PC-3 (cell line): ENCODE measurements around the gene SLC12A6. TPM values are rescaled to one million over a fixed set of nuclear protein-coding genes. Genes with fewer than 3 reads are reported as not detected.

Source experiments
- ATAC-seq: fragments of 200-7000 bp; cut with Tn5 transposase; 2 replicates; pipeline ENCODE4 v1.9.1; 2020; ENCODE audit warnings: mild to moderate bottlenecking, moderate library complexity
- BruUV-seq: library from RNA; stranded (reverse); fragments of 400-500 nt; replicated peaks from 2 replicates; lab custom pipeline; 2021; lab: Mats Ljungman, UMichigan
- CTCF ChIA-PET: fragments of 300-600 bp; sonication (Branson Sonifier 250); formaldehyde crosslinking; loops from one replicate; lab custom pipeline; 2022; ENCODE audit warnings: antibody characterized with exemption; lab: Charles Lee
- POLR2A ChIA-PET: fragments of 300-600 bp; sonication (Branson Sonifier 250); formaldehyde crosslinking; loops from one replicate; lab custom pipeline; 2022; ENCODE audit warnings: antibody characterized with exemption; ENCODE audit not compliant: unreplicated experiment; lab: Charles Lee
- DNase-seq: peaks from one replicate; pipeline ENCODE4 v3.0.0-alpha.2; 2015
- H2AFZ ChIP-seq: fragments of 300-600 bp; sonication (generic); 2 replicates; pipeline ENCODE4 v1.6.0; 2016; ENCODE audit warnings: antibody characterized with exemption, low read length
- H3F3A ChIP-seq: fragments of 300-600 bp; sonication (generic); one replicate; pipeline ENCODE4 v1.6.0; 2017; ENCODE audit warnings: antibody characterized with exemption, low read length, control low read depth, mild to moderate bottlenecking; ENCODE audit not compliant: unreplicated experiment
- H3K27ac ChIP-seq: fragments of 300-600 bp; sonication (generic); 2 replicates; pipeline ENCODE4 v1.5.1; 2016; ENCODE audit warnings: mild to moderate bottlenecking, low read length
- H3K27me3 ChIP-seq: fragments of 300-600 bp; sonication (generic); 2 replicates; pipeline ENCODE4 v1.6.1; 2016; ENCODE audit warnings: low read length, mixed read lengths
- H3K36me3 ChIP-seq: fragments of 300-600 bp; sonication (generic); 2 replicates; pipeline ENCODE4 v1.6.1; 2016; ENCODE audit warnings: low read depth, mixed run types, low read length, mixed read lengths
- H3K4me1 ChIP-seq: fragments of 300-600 bp; sonication (generic); 2 replicates; pipeline ENCODE4 v1.5.1; 2016; ENCODE audit warnings: low read length; ENCODE audit not compliant: insufficient read depth
- H3K4me2 ChIP-seq: fragments of 300-600 bp; sonication (generic); 2 replicates; pipeline ENCODE4 v1.6.0; 2016; ENCODE audit warnings: low read length
- H3K4me3 ChIP-seq: fragments of 300-600 bp; sonication (generic); 2 replicates; pipeline ENCODE4 v1.5.1; 2016; ENCODE audit warnings: mild to moderate bottlenecking, low read length, mixed read lengths
- H3K79me2 ChIP-seq: fragments of 300-600 bp; sonication (generic); 2 replicates; pipeline ENCODE4 v1.6.1; 2017; ENCODE audit warnings: low read length, mixed read lengths
- H3K9ac ChIP-seq: fragments of 300-600 bp; sonication (generic); 2 replicates; pipeline ENCODE4 v1.6.0; 2016; ENCODE audit warnings: mild to moderate bottlenecking, low read length
- H3K9me2 ChIP-seq: fragments of 300-600 bp; sonication (generic); replicated peaks from 2 replicates; pipeline ENCODE4 v1.6.1; 2016; ENCODE audit warnings: mixed run types, low read length, mixed read lengths
- H3K9me3 ChIP-seq: fragments of 300-600 bp; sonication (generic); 2 replicates; pipeline ENCODE4 v1.6.1; 2016; ENCODE audit warnings: low read length, mixed read lengths
- H4K20me1 ChIP-seq: fragments of 300-600 bp; sonication (generic); 2 replicates; pipeline ENCODE4 v1.6.1; 2016; ENCODE audit warnings: low read length, mixed read lengths
- EZH2 ChIP-seq: fragments of 300-600 bp; sonication (generic); IDR thresholded peaks from one replicate; pipeline ENCODE4 v1.6.1; 2017; ENCODE audit warnings: antibody characterized with exemption, mild to moderate bottlenecking, low read length; ENCODE audit not compliant: unreplicated experiment
- EZH2phosphoT487 ChIP-seq: fragments of 300-600 bp; sonication (generic); IDR thresholded peaks from 2 replicates; pipeline ENCODE4 v1.6.1; 2018; ENCODE audit warnings: mild to moderate bottlenecking, antibody characterized with exemption, low read length, borderline replicate concordance
- intact Hi-C: fragments of 100-400 bp; cut with micrococcal nuclease; formaldehyde crosslinking; loops from 2 replicates; pipeline ENCODE4 v1.9.0; 2023
- total RNA-seq: library from RNA; depleted of rRNA; stranded (reverse); fragments of >200 nt; gene quantifications from 2 replicates; pipeline ENCODE4 v1.2.3, GENCODE V29; 2014
- TF ChIP-seq, protein P1 (sequence below): fragments of 300-600 bp; sonication (generic); conservative IDR thresholded peaks from 2 replicates; pipeline ENCODE4 v1.5.1; 2017; ENCODE audit warnings: antibody characterized with exemption, low read depth, mild to moderate bottlenecking, low read length

SLC12A6 gene
- total RNA-seq, 1 experiment from 2014 or later, result 22.9 TPM

GRCh38 chr15:34266751-34267150 is 70.8 kb downstream of the SLC12A6 start:
- CTCF ChIA-PET, result no interaction called here
- no TSS peak for BruUV-seq
- peak; percentile 82 for ATAC-seq

DNA sequence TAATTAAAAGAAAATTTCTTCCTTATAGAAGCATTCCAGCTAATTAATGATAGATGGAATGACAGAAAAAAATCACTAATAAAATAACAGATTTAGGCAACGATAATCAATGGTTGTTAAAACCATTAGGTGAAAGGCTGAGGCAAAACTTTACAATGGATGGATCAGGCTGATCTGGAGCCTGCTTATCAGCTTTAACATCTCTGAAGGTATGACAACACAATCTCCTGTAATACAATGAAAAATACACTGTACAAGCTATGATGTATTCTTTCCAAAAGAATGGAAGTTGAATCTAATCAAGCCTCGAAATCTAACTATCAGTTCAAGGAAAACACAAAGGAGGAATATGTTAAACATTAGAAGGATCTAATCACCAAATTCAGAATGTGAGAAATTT is 73.5 kb downstream of the SLC12A6 start:
- no TSS peak for BruUV-seq

More at GRCh38 chr15:34266751-34267150, 70.8 kb downstream of the SLC12A6 start:
- TF ChIP-seq, protein P1, sequence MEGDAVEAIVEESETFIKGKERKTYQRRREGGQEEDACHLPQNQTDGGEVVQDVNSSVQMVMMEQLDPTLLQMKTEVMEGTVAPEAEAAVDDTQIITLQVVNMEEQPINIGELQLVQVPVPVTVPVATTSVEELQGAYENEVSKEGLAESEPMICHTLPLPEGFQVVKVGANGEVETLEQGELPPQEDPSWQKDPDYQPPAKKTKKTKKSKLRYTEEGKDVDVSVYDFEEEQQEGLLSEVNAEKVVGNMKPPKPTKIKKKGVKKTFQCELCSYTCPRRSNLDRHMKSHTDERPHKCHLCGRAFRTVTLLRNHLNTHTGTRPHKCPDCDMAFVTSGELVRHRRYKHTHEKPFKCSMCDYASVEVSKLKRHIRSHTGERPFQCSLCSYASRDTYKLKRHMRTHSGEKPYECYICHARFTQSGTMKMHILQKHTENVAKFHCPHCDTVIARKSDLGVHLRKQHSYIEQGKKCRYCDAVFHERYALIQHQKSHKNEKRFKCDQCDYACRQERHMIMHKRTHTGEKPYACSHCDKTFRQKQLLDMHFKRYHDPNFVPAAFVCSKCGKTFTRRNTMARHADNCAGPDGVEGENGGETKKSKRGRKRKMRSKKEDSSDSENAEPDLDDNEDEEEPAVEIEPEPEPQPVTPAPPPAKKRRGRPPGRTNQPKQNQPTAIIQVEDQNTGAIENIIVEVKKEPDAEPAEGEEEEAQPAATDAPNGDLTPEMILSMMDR, result no peak
- TF ChIP-seq EZH2 (no peak), EZH2phosphoT487 (no peak)
- no peaks in the 10 kb centered on the region for H3K79me2 ChIP-seq
- POLR2A ChIA-PET, result no interaction called here
- H2AFZ ChIP-seq, result no peak overlapping the region
- H3K27ac ChIP-seq, result peak overlapping the region; percentile 66
- H3K4me1 ChIP-seq, result peaks cover 37% of the 10 kb centered on the region
- intact Hi-C loops, result loop anchor here (1.0 to 5.0 kb wide), 2 partner anchors 34 to 69 kb away; no protein-coding TSS in a partner anchor
- 0 out of 2 replicates have a peak overlapping the region, but pooled peaks have one; percentile 13 for H3K9ac ChIP-seq
- H3K4me3 ChIP-seq, result no peak overlapping the region
- peak overlapping the region; percentile 30 for H3K4me2 ChIP-seq
- H4K20me1 ChIP-seq, result no peaks in the 10 kb centered on the region
- no peaks in the 10 kb centered on the region for H3K9me3 ChIP-seq
- H3K9me2 ChIP-seq, result no peaks in the 10 kb centered on the region
- DNase-seq, result peak; percentile 56
- H3K27me3 ChIP-seq, result no peaks in the 10 kb centered on the region
- H3F3A ChIP-seq, result no peaks in the 10 kb centered on the region
- H3K36me3 ChIP-seq, result no peaks in the 10 kb centered on the region

DNA sequence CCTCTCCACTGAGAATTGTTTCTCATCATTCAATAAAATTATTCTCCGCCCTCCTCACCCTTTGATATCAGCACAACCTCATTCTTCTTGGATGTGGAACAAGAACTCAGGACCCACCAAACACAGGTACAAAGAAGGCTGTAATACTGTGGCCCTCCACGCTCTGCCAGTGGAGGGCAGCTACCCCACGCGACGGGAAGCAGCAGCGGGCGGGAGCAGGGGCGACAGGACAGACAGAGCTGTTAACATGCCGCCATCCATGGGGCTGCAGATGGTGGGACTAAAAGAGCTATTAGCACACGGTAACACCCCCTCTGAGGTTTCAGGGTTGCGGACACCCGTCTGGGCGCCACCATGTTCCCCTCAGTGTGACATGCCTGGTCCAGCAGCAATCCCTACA is 75.2 kb downstream of the SLC12A6 start:
- Histone ChIP-seq H3K4me3 (no peak overlapping the region), H3K79me2 (no peaks in the 10 kb centered on the region), H2AFZ (no peak overlapping the region), H3K36me3 (no peaks in the 10 kb centered on the region), H3K4me1 (peaks cover 24% of the 10 kb centered on the region), H3K9ac (no peak overlapping the region), H4K20me1 (no peaks in the 10 kb centered on the region), H3K27ac (no peak overlapping the region), H3K9me3 (no peaks in the 10 kb centered on the region), H3K9me2 (no peaks in the 10 kb centered on the region), H3K27me3 (no peaks in the 10 kb centered on the region), H3K4me2 (no peak overlapping the region), H3F3A (no peaks in the 10 kb centered on the region)
- CTCF ChIA-PET, result no interaction called here
- no peak for DNase-seq
- POLR2A ChIA-PET, result no interaction called here
- intact Hi-C loops, result no loop called here
- TF ChIP-seq EZH2 (no peak), EZH2phosphoT487 (no peak)
- TF ChIP-seq, protein P1, result no peak
- BruUV-seq, result no TSS peak
- ATAC-seq, result no peak

More for the DNA sequence above, 73.5 kb downstream of the SLC12A6 start:
- H3K4me2 ChIP-seq, result no peak overlapping the region
- no peaks in the 10 kb centered on the region for H3K36me3 ChIP-seq
- TF ChIP-seq EZH2, result no peak
- TF ChIP-seq, protein P1, result no peak
- no peak for TF ChIP-seq EZH2phosphoT487
- ATAC-seq (no peak), DNase-seq (no peak)
- H3K9me2 ChIP-seq, result no peaks in the 10 kb centered on the region
- no peaks in the 10 kb centered on the region for H3F3A ChIP-seq
- no peaks in the 10 kb centered on the region for H3K27me3 ChIP-seq
- H3K9me3 ChIP-seq, result no peaks in the 10 kb centered on the region
- intact Hi-C loops, result no loop called here
- H3K79me2 ChIP-seq, result no peaks in the 10 kb centered on the region
- H4K20me1 ChIP-seq, result no peaks in the 10 kb centered on the region
- H2AFZ ChIP-seq, result no peak overlapping the region
- no peak overlapping the region for H3K4me3 ChIP-seq
- ChIA-PET CTCF (interaction anchor here (0.7 kb wide), 1 partner anchor 46 kb away, joined by 3 read pairs; no protein-coding TSS in a partner anchor), POLR2A (no interaction called here)
- no peak overlapping the region for H3K9ac ChIP-seq
- no peak overlapping the region for H3K27ac ChIP-seq
- H3K4me1 ChIP-seq, result peaks cover 27% of the 10 kb centered on the region
